Peyer's patch (tissue), 4 donors: ENCODE data around the gene CACNG8. TPM values are rescaled to one million over a fixed set of nuclear protein-coding genes. Genes with fewer than 3 reads are reported as not detected.

Source experiments
- DNase-seq, 3 donors: peaks; one replicate each; pipeline ENCODE4 v3.0.0-alpha.2; 2017 to 2019
- H3K27ac ChIP-seq, 4 donors: fragments of 200-600 bp; sonication (generic); one replicate each; pipeline ENCODE4 v1.5.1; 2016 to 2019
- H3K27me3 ChIP-seq, 2 donors: fragments of 200-600 bp; sonication (generic); one replicate each; pipeline ENCODE4 v1.5.1; 2019
- H3K36me3 ChIP-seq, 3 donors: fragments of 200-600 bp; sonication (generic); one replicate each; pipeline ENCODE4 v1.5.1; 2016 to 2019
- H3K4me1 ChIP-seq, 4 donors: fragments of 200-600 bp; sonication (generic); one replicate each; pipeline ENCODE4 v1.5.1; 2016 to 2019
- H3K4me3 ChIP-seq, 4 donors: fragments of 200-600 bp; sonication (generic); 1 replicate in 3 of 4; 2 replicates in 1 of 4; pipeline ENCODE4 v1.5.1; 2016 to 2019; ENCODE audit warnings: mild to moderate bottlenecking in 1 of 4
- H3K9me3 ChIP-seq, 4 donors: fragments of 200-600 bp; sonication (generic); one replicate each; pipeline ENCODE4 v1.5.1; 2016 to 2019; ENCODE audit warnings: mild to moderate bottlenecking in 1 of 4
- CTCF ChIP-seq, 6 experiments: fragments of 450-650 bp in 4 of 6; fragments of 200-600 bp in 2 of 6; sonication (generic) in 1 of 6; IDR thresholded peaks; one replicate each; pipeline ENCODE4 v1.5.1; 2017 to 2019; ENCODE audit warnings: antibody characterized with exemption in 6 of 6, mild to moderate bottlenecking in 3 of 6, moderate library complexity in 1 of 6
- POLR2A ChIP-seq, 2 donors: fragments of 450-650 bp; IDR thresholded peaks; one replicate each; pipeline ENCODE4 v1.5.1; 2017; ENCODE audit warnings: antibody characterized with exemption in 2 of 2, mild to moderate bottlenecking in 2 of 2, moderate library complexity in 2 of 2
- total RNA-seq, 4 donors: library from RNA; depleted of rRNA; stranded (reverse); fragments of >200 nt; gene quantifications; one replicate each; pipeline ENCODE4 v1.1.0, GENCODE V29; 2016

The CACNG8 gene
- total RNA-seq, 4 donors from 2014 or later = not detected

DNA sequence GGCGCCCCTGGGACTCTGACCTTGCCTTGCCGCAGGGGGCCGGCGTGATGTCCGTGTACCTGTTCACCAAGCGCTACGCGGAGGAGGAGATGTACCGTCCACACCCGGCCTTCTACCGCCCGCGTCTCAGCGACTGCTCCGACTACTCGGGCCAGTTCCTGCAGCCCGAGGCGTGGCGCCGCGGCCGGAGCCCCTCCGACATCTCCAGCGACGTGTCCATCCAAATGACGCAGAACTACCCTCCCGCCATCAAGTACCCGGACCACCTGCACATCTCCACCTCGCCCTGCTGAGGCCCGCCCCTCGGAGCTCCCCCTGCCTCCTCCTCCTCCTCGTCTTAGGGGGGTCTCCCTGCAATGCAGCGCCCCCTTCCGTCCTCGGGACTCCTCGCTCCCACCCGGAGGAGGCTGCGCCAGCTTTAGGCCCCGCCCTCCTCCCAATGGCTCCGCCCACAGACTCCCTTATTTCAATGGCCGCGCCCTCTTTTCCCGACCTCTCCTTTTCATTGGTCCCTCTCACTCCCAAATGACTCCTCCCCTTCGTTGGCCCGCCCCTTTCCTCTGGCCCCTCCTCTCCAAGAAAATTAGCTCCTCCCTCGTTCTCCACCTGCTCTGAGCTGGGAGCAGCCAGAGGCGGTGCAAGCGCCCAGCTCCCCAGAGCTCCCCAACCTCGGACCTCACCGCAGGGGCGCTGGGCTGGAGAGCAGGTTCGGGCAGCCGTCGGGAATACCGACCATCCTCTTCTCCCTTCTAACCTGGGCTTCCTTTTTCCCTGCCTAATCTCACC is 20.5 kb upstream of the CACNG8 start:
- Histone ChIP-seq H3K9me3 (peaks cover 0 to 7% (median 0%) of the 10 kb centered on the region in 4 donors), H3K27me3 (peaks cover 0 to 12% of the 10 kb centered on the region in 2 donors), H3K36me3 (no peaks in the 10 kb centered on the region), H3K4me3 (no peak overlapping the region), H3K27ac (no peak overlapping the region), H3K4me1 (no peaks in the 10 kb centered on the region)
- no peak for DNase-seq
- no peak for TF ChIP-seq POLR2A (IDR thresholded peaks at IDR 0.05)
- no peak for TF ChIP-seq CTCF (IDR thresholded peaks at IDR 0.05)

GRCh38 chr19:53944416-53944815 is 18.3 kb upstream of the CACNG8 start:
- no peak for DNase-seq
- no peak overlapping the region for H3K27ac ChIP-seq
- TF ChIP-seq CTCF (IDR thresholded peaks at IDR 0.05) (no peak), POLR2A (IDR thresholded peaks at IDR 0.05) (no peak)
- peaks cover 0 to 7% (median 0%) of the 10 kb centered on the region in 4 donors for H3K9me3 ChIP-seq
- peaks cover 0 to 12% of the 10 kb centered on the region in 2 donors for H3K27me3 ChIP-seq
- H3K36me3 ChIP-seq = no peaks in the 10 kb centered on the region
- H3K4me3 ChIP-seq = no peak overlapping the region
- H3K4me1 ChIP-seq = no peaks in the 10 kb centered on the region

GRCh38 chr19:53944933-53945332 is 17.8 kb upstream of the CACNG8 start:
- H3K36me3 ChIP-seq = no peaks in the 10 kb centered on the region
- no peak overlapping the region for H3K27ac ChIP-seq
- no peak for TF ChIP-seq POLR2A (IDR thresholded peaks at IDR 0.05)
- TF ChIP-seq CTCF (IDR thresholded peaks at IDR 0.05) = no peak
- H3K9me3 ChIP-seq = peaks cover 0 to 7% (median 0%) of the 10 kb centered on the region in 4 donors
- no peaks in the 10 kb centered on the region for H3K4me1 ChIP-seq
- peaks cover 0 to 12% of the 10 kb centered on the region in 2 donors for H3K27me3 ChIP-seq
- DNase-seq = no peak
- H3K4me3 ChIP-seq = no peak overlapping the region

GRCh38 chr19:53945441-53945840 is 17.3 kb upstream of the CACNG8 start:
- Histone ChIP-seq H3K9me3 (peaks cover 0 to 7% (median 0%) of the 10 kb centered on the region in 4 donors), H3K27ac (no peak overlapping the region), H3K36me3 (no peaks in the 10 kb centered on the region), H3K4me3 (no peak overlapping the region), H3K4me1 (no peaks in the 10 kb centered on the region), H3K27me3 (peaks cover 0 to 12% of the 10 kb centered on the region in 2 donors)
- DNase-seq = no peak
- TF ChIP-seq POLR2A (IDR thresholded peaks at IDR 0.05) (no peak), CTCF (IDR thresholded peaks at IDR 0.05) (no peak)

- H3K4me3 ChIP-seq = no peak overlapping the region
- H3K27ac ChIP-seq = no peak overlapping the region
- peaks cover 0 to 12% of the 10 kb centered on the region in 2 donors for H3K27me3 ChIP-seq
- no peaks in the 10 kb centered on the region for H3K4me1 ChIP-seq
- no peak for DNase-seq
- no peak for TF ChIP-seq POLR2A (IDR thresholded peaks at IDR 0.05)
- TF ChIP-seq CTCF (IDR thresholded peaks at IDR 0.05) = no peak
- peaks cover 0 to 7% (median 0%) of the 10 kb centered on the region in 4 donors for H3K9me3 ChIP-seq
- no peaks in the 10 kb centered on the region for H3K36me3 ChIP-seq
Observed at GRCh38 chr19:53945998-53946397, 16.7 kb upstream of the CACNG8 start.
